Measurements from ENCODE around the gene KRTAP11-1.

- TF ChIP-seq CTCF (conservative IDR thresholded peaks at IDR 0.05; ENCODE audit: low read depth, low read length), result peak; percentile 61
- TF ChIP-seq EZH2 (IDR thresholded peaks at IDR 0.05; ENCODE audit: borderline replicate concordance, low read depth, low read length, poor library complexity, severe bottlenecking), result no peak
Measured at GRCh38 chr21:30831194-30831765, 50.1 kb downstream of the KRTAP11-1 start.

All from A673 (cell line).